ENCODE data around the gene EIF6.
A peak's percentile ranks its signal among the peaks of the same experiment; 100 is the strongest.

Gene EIF6

DNA sequence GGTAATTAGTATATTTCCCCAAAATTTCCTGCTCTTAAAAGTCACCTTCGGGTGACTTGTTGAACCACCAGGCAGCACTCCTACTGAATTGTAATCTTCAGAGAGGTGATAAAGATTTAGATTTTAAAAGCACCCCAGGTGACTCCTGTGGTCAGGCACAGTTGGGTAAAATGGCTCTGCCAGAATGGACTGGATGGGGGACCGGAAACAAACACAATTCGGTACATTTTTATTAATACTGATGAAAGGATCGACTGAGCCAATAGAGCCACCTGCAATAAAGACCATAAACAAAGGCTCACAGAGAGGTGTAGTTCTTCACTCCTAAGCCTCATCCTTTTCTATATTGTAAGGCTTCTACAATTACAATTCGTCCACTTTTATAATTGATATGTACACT, 27.2 kb upstream of the EIF6 start:
- no peak for DNase-seq

DNA sequence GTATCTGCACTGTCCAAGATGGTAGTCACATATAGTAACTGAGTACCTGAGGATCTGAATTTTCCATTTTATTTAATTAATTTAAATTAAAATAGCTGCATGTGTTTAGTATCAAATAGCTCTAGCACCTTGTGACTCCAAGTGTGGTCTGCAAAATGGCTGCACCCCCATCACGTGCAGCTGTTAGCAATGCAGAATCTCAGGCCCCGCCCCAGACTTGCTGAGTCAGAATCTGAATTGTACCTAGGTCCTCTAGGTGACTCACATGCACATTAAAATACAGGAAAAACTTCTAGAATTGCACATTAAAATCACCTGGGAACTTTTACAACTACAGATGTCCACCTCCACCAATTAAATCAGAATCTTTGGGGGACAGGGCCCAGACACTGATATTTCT, 26.8 kb upstream of the EIF6 start:
- no peak for DNase-seq

DNA sequence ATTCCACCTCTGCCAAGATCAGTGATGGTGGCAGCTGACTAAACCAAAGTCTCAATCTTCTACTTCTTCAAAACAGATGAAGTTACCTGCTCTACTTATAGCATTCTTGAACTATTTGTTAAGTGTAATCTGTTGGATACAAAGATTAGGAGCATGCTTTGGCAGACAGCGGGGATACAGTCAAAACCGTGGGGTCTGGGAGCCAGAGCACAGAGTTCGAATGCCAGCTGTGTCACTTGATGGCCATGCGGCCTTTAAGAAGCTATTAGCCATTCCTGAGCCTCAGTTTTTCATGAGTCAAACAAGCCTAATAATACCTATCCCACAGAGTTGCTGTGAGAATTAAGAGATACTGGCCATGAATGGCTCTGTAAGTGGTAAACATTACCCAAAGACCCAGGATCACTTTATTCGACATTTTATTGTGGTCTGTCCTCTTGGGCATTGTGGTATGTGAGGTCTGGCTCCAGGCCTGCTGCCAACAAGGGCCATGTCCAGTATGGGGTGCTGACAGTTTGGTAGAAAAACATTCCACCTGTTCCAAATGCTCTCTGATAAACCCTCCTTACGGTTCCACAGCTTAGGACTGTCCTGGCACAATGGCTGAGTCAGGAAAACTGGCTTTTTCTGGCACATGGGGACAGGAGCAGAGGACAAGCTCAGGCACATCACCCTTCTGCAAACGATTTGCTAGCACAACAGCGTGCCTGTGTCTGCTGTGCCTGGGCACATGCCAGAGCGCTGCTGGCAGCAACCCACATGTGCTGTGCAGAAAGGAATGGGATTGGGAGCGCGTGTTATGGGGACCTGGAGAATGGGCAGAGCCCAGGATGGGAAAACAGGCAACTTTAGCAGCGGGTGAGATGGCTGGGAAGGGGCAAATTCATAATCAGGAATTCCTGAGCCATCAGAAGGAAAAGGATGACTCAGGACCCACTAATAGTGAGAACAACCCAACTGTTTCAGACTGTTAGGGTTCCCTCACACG, 23.4 kb upstream of the EIF6 start:
- no peak for DNase-seq

DNA sequence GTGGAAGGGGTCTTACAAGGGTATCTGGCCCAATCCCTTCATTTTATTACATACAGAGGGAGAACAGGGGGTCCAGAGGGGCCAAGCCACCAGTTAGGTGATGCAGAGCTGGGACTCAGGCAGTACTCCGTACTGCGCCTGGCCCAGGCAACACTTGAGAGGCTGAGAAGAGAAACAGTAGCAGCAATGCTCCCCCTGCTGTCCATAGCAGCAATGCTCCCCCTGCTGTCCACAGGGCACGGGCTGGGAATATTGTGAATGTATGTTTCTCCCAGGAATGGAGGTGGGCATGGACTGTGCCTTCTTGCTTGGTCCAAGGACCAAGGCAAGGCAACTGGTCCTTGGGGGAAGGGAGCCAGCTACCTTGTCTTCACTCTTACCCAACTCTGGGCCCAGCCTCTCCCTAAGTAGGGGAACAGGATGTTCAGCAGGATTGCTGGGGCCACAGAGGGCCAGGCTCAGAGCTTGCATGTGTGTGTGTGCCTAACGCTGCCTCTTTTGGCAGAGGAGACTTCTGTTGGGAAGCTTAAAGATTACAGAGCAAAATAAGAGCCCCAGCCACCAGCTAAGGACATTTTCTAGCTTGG, 22.5 kb upstream of the EIF6 start:
- no peak for DNase-seq

DNA sequence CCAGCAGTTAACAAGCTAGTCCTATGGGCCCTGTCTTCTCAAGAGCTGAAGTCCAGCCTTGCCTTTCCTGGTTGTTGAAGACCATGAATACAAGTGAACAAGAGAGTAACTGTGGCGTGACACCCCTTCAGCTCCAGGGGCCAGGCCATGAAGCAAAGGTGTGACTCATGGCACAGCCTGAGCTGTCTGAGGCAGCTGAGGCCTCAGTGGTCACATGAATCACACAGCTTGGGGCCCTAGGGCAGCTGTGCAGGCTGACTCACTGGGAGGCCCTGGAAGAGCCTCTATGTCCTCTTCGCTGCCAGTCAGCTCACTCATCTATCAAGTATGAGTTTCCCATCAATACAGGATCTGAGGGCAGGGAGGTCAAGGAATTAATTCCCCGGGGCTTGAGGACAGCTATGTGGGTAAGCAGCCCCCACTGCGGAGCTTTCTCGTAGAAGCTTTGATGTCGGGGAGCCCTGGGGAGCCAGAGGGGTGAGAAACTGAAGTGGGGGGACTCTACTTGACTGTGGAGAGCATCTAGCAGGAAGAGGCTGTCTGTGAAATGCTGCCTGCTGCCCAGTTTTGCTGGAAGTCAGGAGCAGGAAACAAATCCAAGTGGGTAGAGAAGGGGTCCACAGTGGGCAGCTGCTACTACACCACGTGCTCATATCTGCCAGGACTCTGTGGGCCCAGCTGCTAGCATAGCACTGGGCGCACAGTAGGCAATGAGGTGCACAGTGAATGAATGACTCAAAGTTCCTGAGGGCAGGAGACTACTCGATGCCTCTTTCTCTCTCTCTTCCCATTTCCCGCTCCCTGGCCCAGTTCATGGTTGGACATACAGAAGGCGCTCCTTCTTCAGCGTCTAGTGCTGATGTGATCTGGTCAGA, 21.3 kb upstream of the EIF6 start:
- DNase-seq: no peak

DNA sequence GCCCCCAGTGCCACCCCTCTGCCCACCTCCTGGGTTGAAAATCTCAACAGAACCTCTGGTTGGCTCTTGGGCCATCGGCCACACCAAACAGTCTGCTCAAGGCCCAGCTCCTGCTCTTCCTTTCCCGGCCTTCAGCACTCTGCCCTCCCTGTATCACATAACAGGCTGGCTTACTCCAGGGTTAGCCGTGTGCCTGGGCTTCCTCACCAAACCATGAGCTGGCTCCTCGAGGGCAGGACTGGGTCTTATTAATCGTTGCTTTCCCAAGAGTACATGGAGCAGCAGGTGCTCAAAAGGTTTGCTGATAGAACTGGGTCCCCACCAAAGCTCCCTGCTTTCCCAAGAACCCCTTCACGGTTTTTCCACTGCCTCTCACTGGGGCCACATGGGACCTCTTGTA, 20.4 kb upstream of the EIF6 start:
- no peak for DNase-seq

DNA sequence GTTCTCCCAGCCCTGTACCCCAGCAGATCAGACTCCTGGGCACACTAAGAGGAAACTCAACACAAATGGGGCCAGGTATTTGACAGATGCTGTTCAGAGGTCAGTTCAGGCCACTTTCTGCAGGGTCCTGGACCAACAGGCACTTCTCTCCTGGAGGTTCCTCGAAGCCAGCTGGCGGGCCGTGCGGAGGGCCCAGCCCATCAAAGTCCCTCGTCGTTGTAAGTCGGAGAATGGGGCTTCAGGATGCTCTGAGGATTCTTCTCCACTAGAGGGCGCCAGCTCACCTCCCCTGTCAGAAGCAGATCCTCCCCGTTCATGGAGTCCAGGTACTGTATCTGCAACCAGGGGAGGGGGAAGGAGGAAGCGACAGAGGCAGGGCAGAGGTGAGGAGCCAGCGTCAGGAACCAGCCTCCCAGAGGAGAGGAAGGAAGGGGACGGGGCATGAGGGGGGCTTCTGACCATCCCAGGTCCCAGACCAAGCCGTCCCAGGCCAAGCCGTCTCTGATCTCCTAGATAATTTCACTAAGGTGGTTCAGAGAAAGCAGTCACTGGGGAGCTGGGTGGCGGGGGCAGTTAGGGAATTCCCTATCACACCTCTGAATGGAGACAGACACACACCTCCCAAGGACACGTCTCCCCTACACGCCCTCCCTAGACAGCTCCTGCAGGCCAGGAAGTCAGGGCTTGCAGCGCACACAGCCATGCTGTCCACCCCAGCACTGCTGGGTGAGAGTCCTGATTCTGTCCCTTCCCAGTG, 19.3 kb upstream of the EIF6 start:
- peak; percentile 82 for DNase-seq

DNA sequence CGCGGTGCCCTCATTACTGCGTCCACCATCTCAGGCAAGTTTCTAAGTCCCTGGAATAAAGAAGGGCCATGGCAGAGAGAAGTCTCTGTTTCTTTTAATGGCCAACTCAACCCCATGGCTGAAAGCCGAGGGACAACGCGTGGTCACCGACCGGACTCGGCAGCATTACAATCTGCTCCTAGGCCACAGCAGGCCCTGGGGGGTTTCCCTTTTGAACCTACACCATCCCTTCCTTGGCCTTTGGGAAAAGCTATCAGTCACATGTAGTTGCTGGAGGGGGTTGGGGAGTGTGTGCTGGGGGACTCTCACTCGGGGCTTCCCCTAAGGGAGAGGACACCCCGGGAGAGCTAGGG, 18.8 kb upstream of the EIF6 start:
- no peak for DNase-seq

DNA sequence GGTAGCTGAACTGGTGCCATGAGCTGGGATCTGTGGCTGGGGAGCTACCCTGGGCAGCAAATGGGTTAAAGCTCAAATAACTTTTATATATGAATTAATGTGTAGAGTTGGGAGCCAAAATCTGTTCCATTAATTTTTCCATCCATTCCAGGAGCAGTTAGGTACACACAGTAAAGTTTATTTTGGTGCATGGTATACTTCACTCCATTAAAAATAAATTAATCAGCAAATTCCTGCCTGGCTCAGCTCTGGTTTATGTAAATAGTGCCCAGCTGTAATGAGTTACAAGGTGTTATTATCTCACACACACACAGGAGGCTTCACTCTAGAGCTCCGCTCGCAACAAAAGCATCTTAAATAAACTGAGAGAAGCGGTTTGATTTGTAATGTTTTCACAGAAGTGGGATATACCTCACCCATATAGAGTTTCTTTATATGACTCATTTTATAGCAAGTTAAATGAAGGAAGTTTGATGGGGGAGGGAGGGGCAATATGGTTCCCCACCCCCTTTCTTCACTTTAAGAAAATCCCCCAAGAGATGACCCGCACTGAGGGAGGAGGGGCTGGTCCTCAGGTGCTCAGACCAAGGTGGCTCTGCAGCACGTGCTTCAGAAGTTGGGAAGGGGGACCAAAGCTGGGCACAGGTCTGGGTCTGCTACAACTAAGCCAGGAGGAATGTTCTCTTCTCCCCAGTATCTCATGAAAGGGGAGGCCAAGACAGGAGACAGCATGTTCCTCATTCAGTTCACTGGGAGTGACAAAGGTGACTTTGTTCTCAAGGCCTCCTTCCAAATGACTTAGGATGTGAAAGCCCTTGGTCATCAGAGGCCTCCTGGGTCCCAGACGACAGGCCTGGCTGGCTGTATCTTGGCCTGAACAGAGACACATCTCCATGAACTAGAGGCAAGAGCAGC, 18.1 kb upstream of the EIF6 start:
- no peak for DNase-seq

DNA sequence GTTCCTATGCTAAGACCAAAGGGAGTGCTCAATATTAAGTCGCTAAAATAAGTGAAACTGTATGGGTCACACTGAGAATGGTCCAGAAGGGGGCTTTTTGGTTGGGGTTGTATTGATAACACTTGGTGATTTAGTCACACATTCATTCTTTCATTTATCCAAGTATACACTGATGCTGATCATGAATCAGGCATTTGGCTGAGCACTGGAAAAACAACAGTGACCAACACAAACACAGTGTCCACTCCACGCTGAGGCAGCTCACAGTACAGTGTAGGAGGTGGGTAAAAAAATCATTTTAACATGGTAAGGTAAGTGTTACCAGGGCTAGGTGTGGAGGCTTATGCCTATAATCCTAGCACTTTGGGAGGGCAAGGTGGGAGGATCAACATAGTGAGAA, 16.9 kb upstream of the EIF6 start:
- DNase-seq: no peak

DNA sequence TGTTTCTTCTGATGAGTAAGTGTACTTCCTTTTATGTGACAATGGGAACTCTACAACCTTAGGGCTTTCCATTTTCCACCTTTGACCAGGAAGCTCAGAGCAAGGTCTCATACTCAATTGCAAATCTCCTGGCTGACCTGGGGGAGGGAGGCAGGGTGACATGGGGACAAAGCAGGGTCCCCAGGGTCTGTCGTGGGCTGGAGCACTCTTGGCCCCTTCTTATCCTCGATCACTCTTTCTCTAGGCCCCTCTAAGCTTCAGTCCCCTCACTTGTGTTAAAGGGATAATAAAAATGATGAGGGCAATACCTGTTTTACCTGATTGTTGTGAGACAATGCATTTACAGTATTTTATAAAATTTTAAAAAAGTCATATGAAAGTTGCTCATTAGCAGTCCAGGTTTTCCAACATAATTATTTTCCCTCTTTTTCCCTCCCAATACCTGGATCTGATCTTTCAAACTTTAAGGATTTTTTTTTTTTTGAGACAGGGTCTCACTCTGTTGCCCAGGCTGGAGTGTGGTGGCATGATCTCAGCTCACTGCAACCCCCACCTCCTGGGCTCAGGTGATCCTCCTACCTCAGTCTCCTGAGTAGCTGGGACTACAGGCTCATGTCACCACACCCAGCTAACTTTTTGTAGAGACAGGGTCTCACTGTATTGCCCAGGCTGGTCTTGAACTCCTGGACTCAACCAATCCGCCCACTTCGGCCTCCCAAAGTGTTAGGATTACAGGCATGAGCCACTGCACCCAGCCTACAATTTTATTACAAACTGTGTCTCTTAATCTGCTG, 16.1 kb upstream of the EIF6 start:
- no peak for DNase-seq

DNA sequence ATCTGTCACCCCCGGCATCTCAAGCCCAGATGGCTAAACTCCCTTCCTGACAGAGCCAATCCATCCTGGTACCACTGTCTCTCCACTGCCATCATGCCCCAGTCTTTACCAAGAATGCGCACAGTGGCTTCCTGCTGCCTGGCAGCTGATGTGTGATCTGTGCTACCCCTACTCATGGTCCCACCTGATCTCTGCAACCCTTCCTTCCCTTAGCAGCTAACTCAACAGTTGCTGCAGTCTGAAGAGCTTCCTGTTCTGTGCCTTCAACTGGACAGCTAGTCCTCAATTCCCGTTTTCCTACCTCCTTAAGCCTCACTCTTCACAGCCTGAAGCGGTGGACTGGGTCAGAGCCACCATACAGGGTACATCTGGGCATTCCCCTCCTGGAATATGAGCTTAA, 15.2 kb upstream of the EIF6 start:
- no peak for DNase-seq

DNA sequence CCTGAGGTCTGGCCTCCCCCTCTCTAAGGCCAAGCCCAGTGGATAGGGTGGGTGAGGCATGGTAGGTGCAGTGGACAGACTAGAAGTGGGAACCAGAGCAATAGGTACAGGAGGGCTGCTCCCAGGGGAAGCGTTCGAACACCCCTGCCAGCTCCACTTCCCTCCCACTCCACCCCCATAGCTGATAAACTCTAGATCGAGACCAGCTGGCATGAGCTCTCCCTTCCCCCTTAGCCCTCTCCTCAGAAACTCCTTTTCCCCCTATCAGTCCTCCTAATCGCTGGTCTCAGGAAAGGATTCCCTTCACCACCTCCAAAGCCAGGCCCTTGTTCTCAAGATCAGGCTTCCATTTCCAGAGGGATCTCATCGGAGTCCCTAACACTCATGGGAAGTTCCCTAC, 13.7 kb upstream of the EIF6 start:
- no peak for DNase-seq

DNA sequence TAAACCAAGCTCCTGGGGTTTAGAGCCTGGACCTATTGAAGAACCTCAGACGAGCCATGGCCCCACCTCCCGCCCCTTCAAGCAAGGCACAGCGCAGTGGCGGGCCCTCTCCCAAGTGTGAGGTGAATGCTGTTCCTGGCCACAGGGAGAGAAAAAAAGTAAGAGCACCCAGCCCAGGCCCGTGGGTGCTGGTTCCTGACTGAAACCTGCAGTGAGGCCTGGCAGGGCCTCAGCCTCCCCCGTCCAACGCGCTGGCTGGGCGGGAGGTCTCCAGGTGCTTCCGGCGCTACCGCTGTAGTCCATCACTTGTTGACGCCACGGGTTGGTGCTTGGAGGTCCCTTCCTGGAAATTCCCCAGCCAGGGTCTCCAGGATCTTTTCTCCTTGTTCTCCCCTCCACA, 13.2 kb upstream of the EIF6 start:
- DNase-seq: no peak

DNA sequence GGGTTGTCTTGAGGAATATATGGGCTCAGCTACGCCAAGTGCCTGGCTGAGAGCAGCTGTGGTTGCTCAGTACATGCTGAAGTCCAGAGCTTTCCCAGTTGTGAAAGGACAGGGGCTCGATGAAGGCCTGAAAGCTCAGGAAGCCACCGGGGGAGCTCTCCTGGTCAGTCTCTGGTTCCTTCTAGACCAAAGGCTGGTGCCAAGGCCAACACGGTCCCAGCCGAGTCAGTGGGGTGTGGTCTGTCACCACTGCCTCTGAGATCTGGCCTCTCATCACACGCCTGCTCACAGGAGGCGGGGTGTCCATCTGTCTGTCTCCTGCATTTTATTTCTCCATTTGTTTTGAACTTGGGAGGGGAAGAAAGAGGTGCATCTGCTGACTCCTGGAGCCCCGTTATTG, 12.6 kb upstream of the EIF6 start:
- DNase-seq: no peak

DNA sequence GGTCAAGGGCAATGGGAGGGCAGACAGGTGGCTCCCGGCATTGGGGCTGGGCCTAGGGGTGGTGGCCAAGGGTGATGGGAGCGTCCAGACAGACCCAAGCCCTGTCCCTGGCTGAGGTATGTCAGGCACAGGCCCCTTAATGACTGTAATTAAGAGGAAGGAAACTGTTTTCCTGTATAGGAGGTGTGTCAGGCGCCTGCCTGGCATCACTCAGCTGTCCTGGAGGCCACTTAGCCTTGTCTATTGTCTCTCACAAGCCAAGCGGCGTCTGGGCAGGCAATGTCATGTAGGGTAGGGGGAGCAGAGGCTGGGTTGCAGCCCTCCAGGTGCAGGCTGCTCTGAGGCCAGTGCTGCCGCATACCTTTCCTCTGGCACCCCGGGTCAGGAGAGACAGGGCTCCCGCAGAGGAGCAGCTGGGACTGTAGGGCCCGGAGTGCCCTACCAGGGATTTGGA, 11.6 kb upstream of the EIF6 start:
- DNase-seq: no peak

DNA sequence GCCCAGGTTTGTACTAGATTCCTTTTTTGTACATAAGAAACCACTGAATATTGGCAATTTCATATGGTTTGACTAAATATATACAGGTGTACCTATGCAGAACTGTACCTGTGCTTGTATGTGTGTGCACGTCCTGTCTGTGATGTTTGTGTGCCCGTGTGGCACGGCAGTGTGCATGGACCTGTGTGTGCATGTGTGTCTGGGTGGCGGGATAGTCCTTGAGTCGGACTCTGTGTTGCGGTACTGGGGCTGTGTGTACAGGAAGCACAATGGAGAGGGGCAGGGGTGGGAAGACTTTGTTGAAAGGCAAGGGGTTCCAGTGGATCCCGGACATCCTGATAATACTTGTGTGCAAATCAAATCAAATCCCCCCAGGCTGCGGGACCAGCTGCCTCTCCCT, 11.1 kb upstream of the EIF6 start:
- no peak for DNase-seq

DNA sequence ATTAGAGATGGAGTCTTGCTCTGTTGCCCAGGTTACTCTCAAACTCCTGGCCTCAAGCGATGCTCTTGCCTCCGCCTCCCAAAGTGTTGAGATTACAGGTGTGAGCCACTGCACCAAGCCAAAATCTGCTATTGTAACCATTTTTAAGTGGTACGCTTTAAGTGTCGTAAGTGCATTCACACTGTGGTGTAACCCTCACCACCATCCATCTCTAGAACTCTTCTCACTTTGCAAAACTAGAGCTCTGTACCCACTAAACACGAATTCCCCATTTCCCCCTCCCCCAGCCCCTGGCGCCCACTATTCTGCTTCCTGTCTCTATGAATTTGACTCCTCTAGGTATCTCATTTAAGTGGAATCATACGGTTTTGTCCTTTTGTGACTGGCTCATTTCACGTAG, 10.5 kb upstream of the EIF6 start:
- DNase-seq: no peak

DNA sequence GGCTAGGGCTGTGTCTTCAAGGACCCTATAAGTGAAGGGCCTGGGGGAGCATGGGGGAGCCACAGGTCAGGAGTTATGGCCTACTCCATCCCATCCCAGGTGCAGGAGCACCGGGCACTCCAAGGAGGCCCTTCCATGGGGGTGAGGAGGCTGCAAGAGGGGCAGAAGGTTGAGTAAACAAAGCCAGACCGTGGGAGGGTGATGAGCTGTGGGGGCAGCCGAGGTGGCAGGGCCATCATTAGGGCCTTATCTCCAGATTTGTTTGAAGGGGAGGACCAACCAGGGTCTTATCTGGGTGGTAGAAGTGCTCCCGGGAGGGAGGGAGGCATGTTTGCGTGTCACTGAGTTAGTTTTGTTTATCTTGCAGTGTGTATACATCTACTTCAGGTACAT, 9.7 kb upstream of the EIF6 start:
- DNase-seq: no peak

DNA sequence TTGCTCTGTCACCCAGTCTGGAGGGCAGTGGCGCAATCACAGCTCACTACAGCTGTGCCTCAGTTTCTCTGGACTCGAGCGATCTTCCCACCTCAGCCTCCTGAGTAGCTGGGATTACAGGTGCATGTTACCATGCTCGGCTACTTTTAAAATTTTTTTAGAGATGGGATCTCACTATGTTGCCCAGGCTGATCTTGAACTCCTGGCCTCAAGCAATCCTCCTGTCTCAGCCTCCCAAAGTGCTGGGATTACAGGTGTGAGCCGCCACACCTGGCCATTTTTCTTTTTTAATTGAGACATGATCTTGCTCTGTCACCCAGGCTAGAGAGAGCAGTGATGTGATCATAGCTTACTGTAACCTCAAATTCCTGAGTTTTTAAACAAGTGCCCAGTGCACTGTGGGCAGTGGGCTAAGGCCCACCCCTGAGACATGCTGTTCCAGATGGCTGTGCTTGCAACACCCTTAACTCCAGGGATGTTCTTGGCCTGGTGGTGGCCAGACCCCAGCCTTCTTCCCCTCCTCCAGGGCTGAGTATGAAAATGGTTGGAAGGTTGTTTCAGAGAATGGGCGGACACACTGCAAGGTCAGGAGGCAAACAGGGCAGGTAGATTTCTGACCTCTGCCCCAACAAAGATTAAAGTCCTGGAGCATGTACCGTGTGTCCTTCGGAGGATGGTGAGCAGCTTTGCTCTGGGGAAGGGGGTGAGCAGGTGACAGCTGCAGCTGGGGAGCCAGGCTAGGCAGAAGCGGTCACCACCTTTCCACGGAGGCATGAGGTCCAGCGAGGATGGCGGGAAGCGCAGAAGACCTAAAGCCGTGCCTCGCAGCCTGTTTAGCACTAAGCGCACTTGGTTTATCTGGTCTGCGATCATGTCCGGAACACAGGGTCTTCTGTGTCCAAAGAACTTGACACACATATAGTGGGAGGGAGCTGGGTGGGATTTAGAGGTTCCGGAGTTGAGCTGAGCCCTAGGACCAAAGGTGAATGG, 9.0 kb upstream of the EIF6 start:
- no peak for DNase-seq

All from NCI-H1048 (cell line).